ENCODE measurements around the gene ARHGAP45. TPM values are rescaled to one million over a fixed set of nuclear protein-coding genes. Genes with fewer than 3 reads are reported as not detected.

The ARHGAP45 gene
- total RNA-seq, 4 donors from 2014 or later = 11.5 to 13.4 (median 12.6) TPM

GRCh38 chr19:1089126-1089771 lies 22.3 kb downstream of the ARHGAP45 start:
- peaks cover 54% of the 10 kb centered on the region for H3K36me3 ChIP-seq
- 90% methylated on average over 2 of the region's 32 CpGs for WGBS
- H3K27ac ChIP-seq = peak overlapping the region; percentile 11
- peaks cover 48% of the 10 kb centered on the region for H3K4me1 ChIP-seq
- DNase-seq (ENCODE audit: low spot score in 2 of 2) = no peak
- no peaks in the 10 kb centered on the region for H3K9me3 ChIP-seq
- H3K27me3 ChIP-seq = no peaks in the 10 kb centered on the region
- TF ChIP-seq, protein P1, sequence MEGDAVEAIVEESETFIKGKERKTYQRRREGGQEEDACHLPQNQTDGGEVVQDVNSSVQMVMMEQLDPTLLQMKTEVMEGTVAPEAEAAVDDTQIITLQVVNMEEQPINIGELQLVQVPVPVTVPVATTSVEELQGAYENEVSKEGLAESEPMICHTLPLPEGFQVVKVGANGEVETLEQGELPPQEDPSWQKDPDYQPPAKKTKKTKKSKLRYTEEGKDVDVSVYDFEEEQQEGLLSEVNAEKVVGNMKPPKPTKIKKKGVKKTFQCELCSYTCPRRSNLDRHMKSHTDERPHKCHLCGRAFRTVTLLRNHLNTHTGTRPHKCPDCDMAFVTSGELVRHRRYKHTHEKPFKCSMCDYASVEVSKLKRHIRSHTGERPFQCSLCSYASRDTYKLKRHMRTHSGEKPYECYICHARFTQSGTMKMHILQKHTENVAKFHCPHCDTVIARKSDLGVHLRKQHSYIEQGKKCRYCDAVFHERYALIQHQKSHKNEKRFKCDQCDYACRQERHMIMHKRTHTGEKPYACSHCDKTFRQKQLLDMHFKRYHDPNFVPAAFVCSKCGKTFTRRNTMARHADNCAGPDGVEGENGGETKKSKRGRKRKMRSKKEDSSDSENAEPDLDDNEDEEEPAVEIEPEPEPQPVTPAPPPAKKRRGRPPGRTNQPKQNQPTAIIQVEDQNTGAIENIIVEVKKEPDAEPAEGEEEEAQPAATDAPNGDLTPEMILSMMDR (IDR thresholded peaks at IDR 0.05) = no peak
- no peak for TF ChIP-seq EP300 (IDR thresholded peaks at IDR 0.05)
- no peak for TF ChIP-seq POLR2A (IDR thresholded peaks at IDR 0.05)
- TF ChIP-seq POLR2AphosphoS5 (IDR thresholded peaks at IDR 0.05) = no peak
- no peak overlapping the region for H3K4me3 ChIP-seq

DNA sequence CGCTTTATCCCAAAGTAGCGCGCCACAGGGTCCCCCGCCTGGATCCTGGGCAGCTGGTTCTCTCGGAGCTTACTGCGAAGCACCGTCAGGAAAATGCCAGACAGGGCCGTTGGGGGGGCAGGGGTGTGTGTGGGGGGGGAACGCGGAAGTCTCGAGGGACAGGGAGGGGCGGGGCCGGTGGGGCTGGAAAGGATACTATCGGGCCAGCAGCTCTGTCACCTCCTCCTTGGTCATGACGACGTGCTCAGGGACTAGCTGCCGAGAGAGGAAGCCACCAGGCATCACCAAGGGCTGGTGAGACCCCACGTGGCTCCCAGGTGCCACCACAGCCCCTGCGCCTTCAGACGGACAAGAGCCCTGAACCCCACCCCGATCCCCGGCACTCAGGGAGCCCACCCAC lies 22.9 kb downstream of the ARHGAP45 start:
- Histone ChIP-seq H3K9me3 (no peaks in the 10 kb centered on the region), H3K27ac (peak overlapping the region; percentile 11), H3K4me1 (peaks cover 51% of the 10 kb centered on the region), H3K36me3 (peaks cover 54% of the 10 kb centered on the region), H3K4me3 (no peak overlapping the region), H3K27me3 (no peaks in the 10 kb centered on the region)
- TF ChIP-seq POLR2A (IDR thresholded peaks at IDR 0.05) (no peak), EP300 (IDR thresholded peaks at IDR 0.05) (no peak), POLR2AphosphoS5 (IDR thresholded peaks at IDR 0.05) (no peak)
- TF ChIP-seq, protein P1 (IDR thresholded peaks at IDR 0.05) = no peak
- DNase-seq (ENCODE audit: low spot score in 2 of 2) = no peak
- 84% methylated on average over 6 of the region's 22 CpGs for WGBS

GRCh38 chr19:1090731-1091543 lies 24.0 kb downstream of the ARHGAP45 start:
- TF ChIP-seq POLR2A (IDR thresholded peaks at IDR 0.05) (no peak), EP300 (IDR thresholded peaks at IDR 0.05) (no peak), POLR2AphosphoS5 (IDR thresholded peaks at IDR 0.05) (no peak)
- TF ChIP-seq, protein P1 (IDR thresholded peaks at IDR 0.05) = no peak
- DNase-seq (ENCODE audit: low spot score in 2 of 2) = no peak
- H3K4me3 ChIP-seq = no peak overlapping the region
- no peak overlapping the region for H3K27ac ChIP-seq
- WGBS = 92% methylated on average over 17 of the region's 38 CpGs
- no peaks in the 10 kb centered on the region for H3K9me3 ChIP-seq
- H3K27me3 ChIP-seq = no peaks in the 10 kb centered on the region
- peaks cover 51% of the 10 kb centered on the region for H3K36me3 ChIP-seq
- peaks cover 54% of the 10 kb centered on the region for H3K4me1 ChIP-seq

- no peak overlapping the region for H3K27ac ChIP-seq
- H3K4me3 ChIP-seq = no peak overlapping the region
- H3K27me3 ChIP-seq = no peaks in the 10 kb centered on the region
- TF ChIP-seq, protein P1 (IDR thresholded peaks at IDR 0.05) = no peak
- no peak for TF ChIP-seq POLR2AphosphoS5 (IDR thresholded peaks at IDR 0.05)
- TF ChIP-seq POLR2A (IDR thresholded peaks at IDR 0.05) = no peak
- TF ChIP-seq EP300 (IDR thresholded peaks at IDR 0.05) = no peak
- WGBS = no CpG with 5 or more reads among the region's 27 CpGs
- H3K36me3 ChIP-seq = peaks cover 48% of the 10 kb centered on the region
- no peak for DNase-seq (ENCODE audit: low spot score in 2 of 2)
- no peaks in the 10 kb centered on the region for H3K9me3 ChIP-seq
- H3K4me1 ChIP-seq = peaks cover 54% of the 10 kb centered on the region
Observed at GRCh38 chr19:1091544-1092175, 24.7 kb downstream of the ARHGAP45 start.

GRCh38 chr19:1093330-1093729 lies 26.4 kb downstream of the ARHGAP45 start:
- Histone ChIP-seq H3K4me3 (peak overlapping the region; percentile 96), H3K9me3 (no peaks in the 10 kb centered on the region), H3K27ac (no peak overlapping the region), H3K36me3 (peaks cover 43% of the 10 kb centered on the region), H3K4me1 (peaks cover 49% of the 10 kb centered on the region), H3K27me3 (no peaks in the 10 kb centered on the region)
- TF ChIP-seq, protein P1 (IDR thresholded peaks at IDR 0.05) = no peak
- no peak for TF ChIP-seq POLR2AphosphoS5 (IDR thresholded peaks at IDR 0.05)
- TF ChIP-seq EP300 (IDR thresholded peaks at IDR 0.05) = no peak
- TF ChIP-seq POLR2A (IDR thresholded peaks at IDR 0.05) = no peak
- no peak for DNase-seq (ENCODE audit: low spot score in 2 of 2)
- 86% methylated on average over 15 of the region's 15 CpGs for WGBS

Measured in suprapubic skin (tissue), 4 donors.